ENCODE measurements around the gene HDAC4. TPM values are rescaled to one million over a fixed set of nuclear protein-coding genes. Genes with fewer than 3 reads are reported as not detected.

HDAC4 gene
- total RNA-seq, 1 donor from 2014 or later: 65.7 TPM

GRCh38 chr2:239326831-239327535 is 73.8 kb downstream of the HDAC4 start:
- peak in 1 of 2 donors; percentile 57 for DNase-seq (ENCODE audit: low spot score in 2 of 2)
- intact Hi-C loops (cut with DNase I): loop anchor here (5.0 kb wide), 1 partner anchor 105 kb away; no protein-coding TSS in a partner anchor
- no peaks in the 10 kb centered on the region for H3K36me3 ChIP-seq
- peaks cover 17 to 38% of the 10 kb centered on the region in 2 donors for H3K4me1 ChIP-seq
- H3K27me3 ChIP-seq: no peaks in the 10 kb centered on the region
- H3K27ac ChIP-seq: peak overlapping the region; percentile 78 to 86
- no peak overlapping the region for H3K4me3 ChIP-seq
- H3K9me3 ChIP-seq: no peaks in the 10 kb centered on the region
- TF ChIP-seq CTCF (IDR thresholded peaks at IDR 0.05): no peak

- Histone ChIP-seq H3K27me3 (no peaks in the 10 kb centered on the region), H3K9me3 (no peaks in the 10 kb centered on the region), H3K4me3 (no peak overlapping the region), H3K4me1 (peaks cover 9 to 23% of the 10 kb centered on the region in 2 donors), H3K36me3 (no peaks in the 10 kb centered on the region), H3K27ac (no peak overlapping the region)
- no peak for TF ChIP-seq CTCF (IDR thresholded peaks at IDR 0.05)
- intact Hi-C loops (cut with DNase I): no loop called here
- peak in 1 of 2 donors; percentile 54 for DNase-seq (ENCODE audit: low spot score in 2 of 2)
These were observed 76.4 kb downstream of the HDAC4 start for GRCh38 chr2:239324456-239324855.

GRCh38 chr2:239323447-239323846 is 77.4 kb downstream of the HDAC4 start:
- TF ChIP-seq CTCF (IDR thresholded peaks at IDR 0.05): no peak
- Histone ChIP-seq H3K27me3 (no peaks in the 10 kb centered on the region), H3K36me3 (no peaks in the 10 kb centered on the region), H3K9me3 (no peaks in the 10 kb centered on the region), H3K4me3 (no peak overlapping the region), H3K4me1 (peaks cover 0 to 13% of the 10 kb centered on the region in 2 donors), H3K27ac (no peak overlapping the region)
- peak in 1 of 2 donors; percentile 27 for DNase-seq (ENCODE audit: low spot score in 2 of 2)
- intact Hi-C loops (cut with DNase I): no loop called here

GRCh38 chr2:239322416-239323086 is 78.3 kb downstream of the HDAC4 start:
- H3K27ac ChIP-seq: no peak overlapping the region
- H3K27me3 ChIP-seq: no peaks in the 10 kb centered on the region
- no peaks in the 10 kb centered on the region for H3K36me3 ChIP-seq
- H3K9me3 ChIP-seq: no peaks in the 10 kb centered on the region
- H3K4me3 ChIP-seq: no peak overlapping the region
- no peak for TF ChIP-seq CTCF (IDR thresholded peaks at IDR 0.05)
- peaks cover 0 to 8% of the 10 kb centered on the region in 2 donors for H3K4me1 ChIP-seq
- peak in 1 of 2 donors; percentile 62 for DNase-seq (ENCODE audit: low spot score in 2 of 2)
- intact Hi-C loops (cut with DNase I): no loop called here

GRCh38 chr2:239321596-239322415 is 79.0 kb downstream of the HDAC4 start:
- no peak for TF ChIP-seq CTCF (IDR thresholded peaks at IDR 0.05)
- intact Hi-C loops (cut with DNase I): no loop called here
- peaks cover 0 to 9% of the 10 kb centered on the region in 2 donors for H3K4me1 ChIP-seq
- peak in 1 of 2 donors; percentile 40 for DNase-seq (ENCODE audit: low spot score in 2 of 2)
- H3K9me3 ChIP-seq: no peaks in the 10 kb centered on the region
- no peak overlapping the region for H3K27ac ChIP-seq
- H3K36me3 ChIP-seq: no peaks in the 10 kb centered on the region
- no peaks in the 10 kb centered on the region for H3K27me3 ChIP-seq
- H3K4me3 ChIP-seq: no peak overlapping the region
